Measurements from ENCODE around the gene CACNA2D2.
"Not testable (repeated sequence)": the region's sequence is repeated elsewhere in the genome, so short reads cannot be mapped to it uniquely, and the experiment has no call there.

The CACNA2D2 gene

GRCh38 chr3:50525987-50526386 is 22.6 kb upstream of the CACNA2D2 start:
- DNase-seq = peak; percentile 88

- DNase-seq = no peak
Measured at GRCh38 chr3:50525191-50525910, 21.9 kb upstream of the CACNA2D2 start.

- no peak for DNase-seq
Measured at GRCh38 chr3:50524746-50525145, 21.3 kb upstream of the CACNA2D2 start.

GRCh38 chr3:50523279-50523811 is 19.9 kb upstream of the CACNA2D2 start:
- DNase-seq = no peak

DNA sequence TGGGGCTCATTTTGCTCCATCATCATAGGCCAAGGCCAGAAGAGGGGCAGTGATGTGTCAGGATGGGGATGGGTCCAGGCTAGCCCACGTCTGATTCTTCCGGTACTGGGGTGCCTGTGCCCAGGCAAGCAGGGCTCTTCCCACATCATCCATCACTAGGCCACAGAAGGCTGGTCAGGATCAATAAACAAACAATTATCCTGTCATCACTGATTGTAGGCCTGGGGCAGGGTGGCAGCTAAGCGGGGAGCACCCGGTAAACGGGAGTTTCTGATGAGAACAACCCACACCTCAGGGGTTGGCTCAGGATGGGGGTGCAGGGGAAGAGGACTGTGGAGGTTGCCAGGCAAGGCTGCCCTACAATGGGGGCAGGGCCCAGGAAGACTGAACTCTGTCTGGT is 18.1 kb upstream of the CACNA2D2 start:
- no peak for DNase-seq

DNA sequence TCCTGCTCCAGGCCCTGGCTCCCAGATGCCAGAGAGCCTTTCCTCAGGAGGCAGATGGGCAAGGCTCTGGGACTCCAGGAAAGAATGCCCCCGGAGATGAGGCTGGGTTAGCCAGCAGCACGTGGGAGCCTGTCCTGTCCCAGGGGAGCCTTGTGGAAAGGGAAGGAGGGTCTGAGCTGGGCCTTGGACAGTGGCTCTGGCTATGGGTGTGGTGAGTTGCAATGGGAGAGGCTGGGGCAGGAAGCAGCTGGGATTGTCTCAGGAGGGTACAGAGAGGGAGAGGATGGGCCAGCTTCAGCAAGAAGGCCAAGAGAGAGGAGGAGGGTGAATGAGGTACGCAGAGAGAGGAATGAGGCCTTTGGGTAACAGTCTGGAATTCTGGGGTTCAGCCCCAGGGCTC is 17.4 kb upstream of the CACNA2D2 start:
- no peak for DNase-seq

GRCh38 chr3:50519471-50520089 is 16.1 kb upstream of the CACNA2D2 start:
- DNase-seq = peak; percentile 89

DNA sequence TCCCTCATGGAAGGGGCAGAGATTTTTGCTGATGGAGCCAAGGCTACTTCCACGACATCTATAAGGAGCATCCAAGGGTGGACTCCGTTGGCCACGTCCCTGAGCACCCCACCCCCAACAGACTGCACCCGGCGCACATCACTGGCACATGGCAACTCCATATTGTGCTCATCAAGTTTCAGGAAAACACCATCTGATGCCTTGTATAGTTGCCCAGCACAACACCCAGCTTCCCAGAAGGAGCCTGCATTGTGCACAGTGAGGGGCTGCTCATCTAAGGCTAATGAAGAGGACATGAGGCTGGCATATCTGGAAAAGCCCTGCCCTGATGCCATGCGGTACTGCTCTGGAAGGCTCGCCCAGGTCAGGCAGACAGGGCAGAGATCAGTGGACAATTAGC is 15.0 kb upstream of the CACNA2D2 start:
- no peak for DNase-seq

- no peak for DNase-seq
Measured at GRCh38 chr3:50517721-50518206, 14.3 kb upstream of the CACNA2D2 start.

DNA sequence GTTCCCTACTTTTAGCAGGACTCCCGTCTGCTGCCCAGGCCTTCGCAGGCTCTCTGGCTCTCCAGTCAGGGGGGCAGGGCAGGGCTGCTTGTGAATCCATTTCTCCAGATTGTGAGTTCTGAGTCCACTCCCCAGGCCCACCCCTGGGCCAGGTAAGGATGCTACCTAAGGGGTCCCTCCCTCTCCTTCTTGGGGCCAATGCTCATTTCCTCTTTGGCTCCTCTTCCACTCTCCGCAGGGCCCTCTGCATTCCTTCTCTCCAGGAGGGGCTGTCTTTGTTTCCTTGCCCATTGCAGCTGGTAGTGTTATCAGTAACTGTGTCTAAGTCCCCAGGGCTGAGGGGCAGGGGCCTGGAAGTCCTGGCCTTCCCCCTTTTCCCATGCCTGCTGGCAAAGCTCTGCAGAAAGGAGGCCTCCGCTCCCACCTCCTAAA is 13.0 kb upstream of the CACNA2D2 start:
- DNase-seq = peak; percentile 63

GRCh38 chr3:50515565-50516439 is 12.4 kb upstream of the CACNA2D2 start:
- peak; percentile 86 for DNase-seq

DNA sequence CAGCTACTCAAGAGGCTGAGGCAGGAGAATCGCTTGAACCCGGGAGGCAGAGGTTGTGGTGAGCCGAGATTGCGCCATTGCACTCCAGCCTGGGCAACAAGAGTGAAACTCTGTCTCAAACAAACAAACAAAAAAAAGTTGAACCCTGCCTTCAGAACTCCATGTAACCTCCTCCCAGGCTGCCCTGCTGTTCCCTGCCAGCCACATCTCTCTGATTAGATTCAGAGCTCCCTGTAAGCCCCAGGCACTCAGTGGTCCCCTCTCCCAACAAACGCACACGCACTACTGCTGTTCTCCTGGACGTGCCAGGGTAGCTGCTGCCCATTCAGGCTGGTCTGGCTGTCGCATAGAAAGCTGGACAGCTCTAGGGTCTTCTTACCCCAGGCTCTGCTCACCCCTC is 9.5 kb upstream of the CACNA2D2 start:
- not testable (repeated sequence) for DNase-seq

DNA sequence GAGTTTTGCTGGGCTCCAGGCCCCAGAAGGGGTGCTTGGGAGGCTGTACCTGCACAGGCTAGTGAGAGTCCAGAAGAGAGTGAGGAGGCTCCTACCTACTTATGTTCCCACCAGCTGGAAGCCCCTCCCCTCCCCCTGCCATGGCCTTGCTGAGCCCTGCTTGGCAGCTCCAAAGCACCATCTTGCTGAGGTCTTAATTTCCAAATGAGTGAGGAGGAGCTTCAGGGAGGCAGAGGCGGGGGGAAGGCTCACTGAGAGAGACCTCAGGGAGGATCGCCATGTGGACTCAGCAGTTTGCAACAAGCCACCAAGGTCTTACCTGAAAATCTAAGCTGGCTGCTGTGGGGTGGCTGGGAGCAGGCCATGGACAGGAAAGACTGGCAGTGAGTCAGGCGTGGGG is 8.7 kb upstream of the CACNA2D2 start:
- DNase-seq = no peak

- no peak for DNase-seq
Measured at GRCh38 chr3:50510325-50510724, 6.9 kb upstream of the CACNA2D2 start.

DNA sequence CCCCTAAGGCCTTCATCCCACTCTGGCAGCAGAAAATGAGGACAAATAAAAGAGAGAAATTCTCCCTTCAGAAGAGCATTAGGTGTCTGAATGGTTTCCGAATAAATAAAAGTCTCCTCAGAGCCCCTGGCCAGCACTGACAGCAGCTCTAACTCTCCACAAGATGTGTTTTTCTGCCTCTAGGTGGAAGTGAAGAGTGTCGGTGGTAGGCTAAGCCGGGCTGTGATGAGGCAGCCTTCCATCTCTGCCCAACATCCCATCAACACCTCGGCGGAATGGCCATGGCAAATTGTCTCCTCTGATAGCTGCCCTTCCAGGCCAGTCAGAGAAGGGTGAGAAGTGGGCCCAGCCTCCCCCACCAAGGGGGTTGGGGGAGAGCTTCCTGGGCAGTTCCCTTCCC is 6.3 kb upstream of the CACNA2D2 start:
- no peak for DNase-seq

GRCh38 chr3:50508821-50509220 is 5.4 kb upstream of the CACNA2D2 start:
- no peak for DNase-seq

- DNase-seq = no peak
Measured at GRCh38 chr3:50506169-50506568, 2.7 kb upstream of the CACNA2D2 start.

GRCh38 chr3:50504681-50505080 is 1.2 kb upstream of the CACNA2D2 start:
- no peak for DNase-seq

DNA sequence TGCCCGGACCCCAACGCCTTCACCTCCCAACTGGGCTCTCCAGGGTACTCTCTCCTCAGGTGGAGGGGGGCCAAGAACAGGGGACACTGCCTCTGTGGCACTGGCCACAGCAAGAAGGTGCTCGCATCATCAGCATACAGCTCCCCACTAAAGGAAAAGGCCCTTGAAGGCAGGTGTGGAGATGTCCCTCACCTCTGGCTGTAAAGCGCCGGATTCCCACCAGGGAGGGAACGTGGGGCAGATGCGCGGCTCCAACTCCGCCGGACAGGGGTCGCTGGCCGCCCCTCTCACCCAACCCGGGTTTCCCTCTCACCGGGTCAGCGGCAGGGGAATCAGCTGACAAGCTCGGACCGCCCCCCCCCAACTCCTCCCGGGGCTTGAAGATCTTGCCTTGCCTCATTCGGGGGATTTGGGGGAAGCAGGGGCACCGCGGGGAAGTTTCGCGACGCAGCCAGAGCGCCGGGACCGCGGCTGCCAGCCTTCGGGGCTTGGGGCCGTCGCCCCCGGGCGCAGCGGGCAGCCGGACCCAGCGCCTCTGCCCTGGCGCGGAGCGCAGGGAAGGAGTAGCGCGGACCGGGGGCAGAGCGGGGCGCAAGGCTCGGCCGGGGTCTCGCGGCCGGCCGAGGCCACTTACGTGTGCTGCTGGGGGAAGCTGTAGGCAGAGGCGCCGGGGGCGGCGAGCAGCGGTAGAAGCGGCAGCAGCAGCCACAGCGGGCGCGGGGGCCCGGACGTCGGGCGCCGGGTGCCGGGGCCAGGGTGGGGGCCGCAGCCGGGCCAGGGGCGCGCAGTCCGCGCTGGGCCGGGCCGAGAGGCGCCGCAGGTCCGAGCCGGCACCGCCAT is 630 bp downstream of the CACNA2D2 start:
- DNase-seq = no peak

- DNase-seq = no peak
Measured at GRCh38 chr3:50502225-50502583, 1.2 kb downstream of the CACNA2D2 start.

DNA sequence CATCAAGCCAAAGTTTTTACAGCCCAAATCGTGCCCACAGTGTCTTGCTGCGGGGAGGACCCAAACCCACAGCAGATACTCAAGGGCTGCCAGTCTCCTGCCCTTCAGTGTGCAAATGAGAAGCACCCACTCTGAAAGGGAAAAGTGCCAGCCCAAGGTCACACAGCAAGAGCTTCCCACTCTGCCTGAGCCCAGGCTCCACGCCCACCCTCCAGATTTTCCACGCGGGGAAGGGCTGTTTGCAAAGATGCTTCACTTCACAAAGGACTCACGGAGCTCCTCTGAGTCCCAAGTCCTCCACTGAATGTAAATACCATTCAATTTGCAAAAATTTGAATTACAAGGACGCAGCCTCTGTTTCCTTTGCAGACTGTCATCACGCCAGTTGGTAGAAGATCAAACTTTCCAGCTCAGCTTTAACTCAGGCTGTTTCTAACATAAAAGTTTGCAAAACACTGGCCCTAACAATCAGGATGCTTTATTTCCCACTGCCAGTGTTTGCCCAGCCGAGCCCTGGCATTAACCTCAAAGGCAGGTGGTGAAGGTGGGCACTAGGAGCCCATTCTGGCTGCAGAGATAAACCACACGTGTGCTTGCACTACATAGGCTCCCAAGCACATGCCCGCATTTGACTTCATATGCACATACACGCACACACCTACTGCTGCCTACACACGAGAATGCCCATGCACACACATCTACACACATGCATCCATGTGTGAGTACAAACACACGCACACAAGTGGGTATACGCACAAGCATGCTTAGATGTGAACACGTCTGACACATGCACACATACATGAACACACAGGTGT is 7.6 kb downstream of the CACNA2D2 start:
- no peak for DNase-seq

DNA sequence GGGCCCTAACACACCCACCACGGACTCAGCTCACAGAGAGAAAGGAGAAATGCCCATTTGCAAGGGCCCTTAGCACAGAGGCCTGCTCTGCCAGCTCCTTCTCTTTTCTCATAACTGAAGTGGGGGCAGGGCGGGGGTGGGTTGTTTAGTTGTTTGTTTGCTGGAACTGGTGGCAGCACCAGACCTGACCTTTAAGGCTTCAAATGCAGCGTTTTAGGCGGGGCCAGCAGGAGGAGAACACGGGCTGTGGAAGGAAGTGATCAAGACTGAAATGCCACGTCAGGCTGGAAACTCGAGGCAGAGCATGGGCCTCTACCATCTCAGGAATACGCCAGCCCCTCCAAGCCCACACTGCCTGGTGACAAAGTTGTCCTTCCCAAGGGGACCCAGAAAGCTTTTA is 9.3 kb downstream of the CACNA2D2 start:
- no peak for DNase-seq

Data from islet precursor cell (in vitro differentiated cells).